Naive B cell (primary cell): ENCODE data around the gene MCUB. TPM values are rescaled to one million over a fixed set of nuclear protein-coding genes. Genes with fewer than 3 reads are reported as not detected.
A peak's percentile ranks its signal among the peaks of the same experiment; 100 is the strongest.

Experiments used
- ATAC-seq, 2 donors: fragments of 150-1000 bp; cut with Tn5 transposase; 2 replicates each; pipeline ENCODE4 v1.10.0; 2021; ENCODE audit warnings: low read depth in 2 of 2, mild to moderate bottlenecking in 2 of 2, moderate library complexity in 2 of 2
- DNase-seq: peaks from one replicate; pipeline ENCODE4 v3.0.0; 2022
- H3K27ac Mint-ChIP-seq, 6 donors: one replicate each; pipeline ENCODE4 v1.8.0; 2020 to 2022; ENCODE audit warnings: mild to moderate bottlenecking in 6 of 6, mixed read lengths in 6 of 6, moderate library complexity in 5 of 6, inconsistent platforms in 2 of 6
- H3K27me3 Mint-ChIP-seq, 3 donors: one replicate each; pipeline ENCODE4 v1.8.0; 2021 to 2022; ENCODE audit warnings: mixed read lengths in 3 of 3, mild to moderate bottlenecking in 1 of 3
- H3K36me3 Mint-ChIP-seq, 2 donors: one replicate each; pipeline ENCODE4 v1.8.0; 2020 to 2022; ENCODE audit warnings: mixed read lengths in 2 of 2, inconsistent platforms in 1 of 2, mild to moderate bottlenecking in 1 of 2
- H3K4me1 Mint-ChIP-seq, 3 donors: one replicate each; pipeline ENCODE4 v1.8.0; 2020 to 2022; ENCODE audit warnings: mixed read lengths in 3 of 3, inconsistent platforms in 1 of 3, mild to moderate bottlenecking in 1 of 3, moderate library complexity in 1 of 3
- H3K4me3 Mint-ChIP-seq, 8 donors: one replicate each; pipeline ENCODE4 v1.8.0; 2020 to 2022; ENCODE audit warnings: mild to moderate bottlenecking in 8 of 8, mixed read lengths in 8 of 8, moderate library complexity in 8 of 8, inconsistent platforms in 2 of 8
- H3K9me3 Mint-ChIP-seq, 7 donors: one replicate each; pipeline ENCODE4 v1.8.0; 2020 to 2022; ENCODE audit warnings: mixed read lengths in 7 of 7, mild to moderate bottlenecking in 5 of 7, inconsistent platforms in 2 of 7, moderate library complexity in 1 of 7
- polyA plus RNA-seq, 6 donors: library from polyadenylated mRNA; unstranded; fragments of 300-500 nt; fragmentation: Illumina TruSeq; gene quantifications; one replicate each; pipeline ENCODE4 v1.2.3, GENCODE V29; 2021; ENCODE audit warnings: low read depth in 6 of 6

Gene MCUB
- polyA plus RNA-seq, 6 donors from 2014 or later = 118 to 213 (median 145) TPM

DNA sequence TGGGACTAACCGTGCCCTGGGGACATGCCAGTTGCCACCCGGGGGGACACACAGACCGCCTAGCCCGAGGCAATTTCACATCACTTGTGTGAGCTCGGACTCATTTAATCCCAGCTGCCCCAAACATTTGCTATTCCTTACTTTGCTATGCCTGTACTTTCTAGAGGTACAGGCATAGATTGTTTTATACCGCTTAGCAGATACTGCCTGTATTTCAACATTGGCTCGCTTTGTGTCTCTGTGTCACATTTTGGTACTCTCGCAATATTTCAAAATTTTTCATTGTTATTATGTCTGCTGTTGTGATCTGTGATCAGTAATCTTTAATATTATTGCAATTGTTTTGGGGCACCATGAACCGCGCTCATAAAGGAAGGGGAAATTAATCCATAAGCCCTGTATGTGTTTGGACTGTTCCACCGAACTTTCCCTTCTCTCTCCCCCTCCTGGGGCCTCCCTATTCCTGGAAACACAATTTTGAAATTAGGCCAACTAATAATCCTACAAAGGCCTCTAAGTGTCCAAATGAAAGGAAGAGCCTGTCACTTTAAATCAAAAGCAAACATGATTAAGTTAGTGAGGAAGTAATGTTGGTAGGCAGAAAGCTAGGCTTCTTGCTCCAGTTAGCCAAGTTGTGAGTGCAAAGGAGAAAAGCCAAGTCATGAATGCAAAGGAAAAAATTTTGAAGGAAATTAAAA, 143.8 kb downstream of the MCUB start:
- ATAC-seq = no peak
- peak overlapping the region; percentile 93 to 96 (median 95) for H3K4me3 Mint-ChIP-seq
- peak overlapping the region; percentile 63 to 88 (median 78) for H3K27ac Mint-ChIP-seq
- H3K27me3 Mint-ChIP-seq = no peaks in the 10 kb centered on the region
- H3K9me3 Mint-ChIP-seq = no peaks in the 10 kb centered on the region
- no peaks in the 10 kb centered on the region for H3K36me3 Mint-ChIP-seq
- no peak for DNase-seq
- H3K4me1 Mint-ChIP-seq = peaks cover 22 to 28% (median 23%) of the 10 kb centered on the region in 3 donors

DNA sequence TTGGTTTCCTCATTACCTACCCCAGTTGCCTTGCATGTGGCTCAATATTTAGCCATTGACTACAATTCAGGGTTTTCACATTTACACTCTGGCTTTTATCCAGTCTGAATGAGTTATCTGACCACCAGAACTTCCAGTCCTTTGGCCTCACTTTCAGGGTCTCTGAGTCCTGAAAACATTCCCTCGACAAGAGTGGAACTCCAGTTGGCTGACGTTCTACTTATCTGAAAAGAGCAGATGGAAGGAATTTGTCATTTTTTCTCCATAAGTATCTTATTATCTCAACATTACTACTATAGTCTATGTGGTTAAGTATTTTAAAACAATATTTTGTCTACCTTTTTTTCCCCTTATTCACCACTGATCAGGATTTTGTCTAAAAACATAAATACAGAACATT, 148.4 kb downstream of the MCUB start:
- no peaks in the 10 kb centered on the region for H3K27me3 Mint-ChIP-seq
- H3K4me3 Mint-ChIP-seq = peak overlapping the region in 1 of 8 donors; percentile 1
- DNase-seq = no peak
- no peaks in the 10 kb centered on the region for H3K36me3 Mint-ChIP-seq
- H3K9me3 Mint-ChIP-seq = no peaks in the 10 kb centered on the region
- no peak overlapping the region for H3K27ac Mint-ChIP-seq
- ATAC-seq = no peak
- peaks cover 8% of the 10 kb centered on the region in 3 donors for H3K4me1 Mint-ChIP-seq

DNA sequence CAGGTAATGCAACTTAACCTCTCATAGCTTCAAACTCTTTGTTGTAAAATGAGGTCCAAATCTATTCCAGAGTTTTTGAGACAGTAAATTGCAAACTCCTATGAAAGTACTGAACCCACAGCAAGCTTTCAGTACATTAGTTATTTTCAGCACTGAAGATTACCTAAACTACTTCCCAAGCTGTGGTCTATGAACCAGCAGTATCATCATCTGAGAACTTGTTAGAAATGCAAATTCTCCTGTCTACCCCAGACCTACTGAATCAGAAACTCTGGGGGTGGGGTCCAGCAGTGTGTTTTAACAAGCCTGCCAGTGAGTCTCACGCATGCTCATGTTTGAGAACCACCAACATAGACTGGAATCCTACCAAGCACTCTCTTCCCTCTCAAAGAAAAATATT, 148.9 kb downstream of the MCUB start:
- no peaks in the 10 kb centered on the region for H3K9me3 Mint-ChIP-seq
- H3K4me3 Mint-ChIP-seq = peak overlapping the region in 1 of 8 donors; percentile 1
- peaks cover 2 to 3% (median 2%) of the 10 kb centered on the region in 3 donors for H3K4me1 Mint-ChIP-seq
- H3K36me3 Mint-ChIP-seq = no peaks in the 10 kb centered on the region
- ATAC-seq (no peak), DNase-seq (no peak)
- no peak overlapping the region for H3K27ac Mint-ChIP-seq
- no peaks in the 10 kb centered on the region for H3K27me3 Mint-ChIP-seq

DNA sequence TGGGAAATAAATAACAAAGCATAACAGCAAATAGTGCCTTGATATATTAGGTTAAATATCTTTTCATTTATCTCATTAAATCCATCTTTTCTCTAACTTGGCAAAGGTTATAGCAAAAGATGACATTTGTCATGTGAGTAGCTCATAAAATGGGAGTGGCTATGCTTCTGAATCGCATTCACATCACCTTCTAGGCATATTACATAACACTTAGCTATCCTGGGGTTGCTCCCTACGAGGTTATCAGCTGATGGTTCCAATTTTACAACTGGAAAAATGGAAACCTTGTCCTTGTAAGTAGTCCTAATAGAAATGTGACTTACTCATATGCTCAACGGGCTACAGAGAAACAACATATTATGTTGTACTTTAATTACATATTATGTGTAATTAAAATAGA, 153.5 kb downstream of the MCUB start:
- no peaks in the 10 kb centered on the region for H3K27me3 Mint-ChIP-seq
- no peaks in the 10 kb centered on the region for H3K9me3 Mint-ChIP-seq
- no peak for DNase-seq
- no peak for ATAC-seq
- H3K4me1 Mint-ChIP-seq = no peaks in the 10 kb centered on the region
- H3K27ac Mint-ChIP-seq = no peak overlapping the region
- H3K36me3 Mint-ChIP-seq = peaks cover 0 to 16% of the 10 kb centered on the region in 2 donors
- no peak overlapping the region for H3K4me3 Mint-ChIP-seq

DNA sequence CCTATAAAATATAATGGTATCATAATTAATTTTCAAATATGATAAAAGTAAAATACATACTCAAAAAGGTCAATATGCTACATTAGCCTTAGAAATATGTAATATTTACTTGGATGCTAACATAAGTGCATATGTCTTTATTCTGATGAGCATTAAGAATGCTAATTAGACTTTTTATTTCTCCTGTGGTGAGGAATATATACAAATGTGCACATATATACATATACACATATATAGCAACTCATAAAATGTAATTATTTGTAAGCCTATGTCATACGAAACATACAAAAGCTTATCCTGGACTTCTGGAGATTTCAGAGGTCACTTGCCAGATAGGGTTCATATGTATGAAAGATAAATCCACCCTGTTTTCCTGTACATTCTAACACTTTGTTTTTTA, 158.7 kb downstream of the MCUB start:
- Mint-ChIP-seq H3K9me3 (no peaks in the 10 kb centered on the region), H3K36me3 (peaks cover 0 to 16% of the 10 kb centered on the region in 2 donors), H3K27me3 (no peaks in the 10 kb centered on the region), H3K4me1 (peaks cover 0 to 18% (median 16%) of the 10 kb centered on the region in 3 donors), H3K4me3 (no peak overlapping the region), H3K27ac (no peak overlapping the region)
- no peak for ATAC-seq
- DNase-seq = no peak

DNA sequence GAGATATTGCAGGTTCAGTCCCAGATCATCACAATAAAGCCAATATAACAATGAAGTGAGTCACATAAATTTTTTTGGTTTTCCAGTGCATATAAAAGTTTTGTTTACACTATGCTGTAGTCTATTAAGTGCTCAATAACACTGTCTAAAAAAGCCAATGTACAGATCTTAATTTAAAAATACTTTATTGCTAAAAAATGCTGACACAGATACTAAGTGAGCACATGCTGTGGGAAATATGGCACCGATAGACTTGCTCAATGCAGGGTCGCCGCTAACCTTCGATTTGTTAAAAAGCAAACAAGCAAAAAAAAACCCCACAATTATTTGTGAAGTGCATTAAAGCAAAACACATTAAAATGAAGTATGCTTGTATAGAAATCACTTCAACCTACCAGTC, 159.6 kb downstream of the MCUB start:
- H3K9me3 Mint-ChIP-seq = no peaks in the 10 kb centered on the region
- H3K4me1 Mint-ChIP-seq = peaks cover 3 to 20% (median 16%) of the 10 kb centered on the region in 3 donors
- H3K4me3 Mint-ChIP-seq = no peak overlapping the region
- no peak overlapping the region for H3K27ac Mint-ChIP-seq
- peaks cover 0 to 16% of the 10 kb centered on the region in 2 donors for H3K36me3 Mint-ChIP-seq
- no peaks in the 10 kb centered on the region for H3K27me3 Mint-ChIP-seq
- ATAC-seq (no peak), DNase-seq (no peak)

DNA sequence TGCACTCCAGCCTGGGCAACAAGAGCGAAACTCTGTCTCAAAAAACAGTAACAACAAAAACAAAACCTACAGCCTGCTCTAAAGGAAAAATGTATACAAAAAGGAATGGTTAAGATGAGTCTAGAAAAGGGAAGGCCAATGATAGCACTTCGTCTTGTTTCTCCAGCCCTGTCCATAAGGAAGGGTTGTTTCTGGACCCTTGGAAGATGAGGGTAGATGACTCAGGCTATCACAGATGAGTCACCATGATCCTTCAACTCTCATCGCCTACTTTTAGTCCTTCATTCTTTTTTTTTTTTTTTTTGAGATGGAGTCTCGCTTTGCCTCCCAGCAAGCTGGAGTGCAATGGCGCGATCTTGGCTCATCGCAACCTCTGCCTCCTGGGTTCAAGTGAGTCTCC, 161.0 kb downstream of the MCUB start:
- Mint-ChIP-seq H3K4me3 (no peak overlapping the region), H3K36me3 (peaks cover 0 to 14% of the 10 kb centered on the region in 2 donors), H3K27me3 (no peaks in the 10 kb centered on the region), H3K27ac (no peak overlapping the region), H3K9me3 (no peaks in the 10 kb centered on the region), H3K4me1 (peaks cover 3 to 20% (median 16%) of the 10 kb centered on the region in 3 donors)
- DNase-seq (no peak), ATAC-seq (no peak)

DNA sequence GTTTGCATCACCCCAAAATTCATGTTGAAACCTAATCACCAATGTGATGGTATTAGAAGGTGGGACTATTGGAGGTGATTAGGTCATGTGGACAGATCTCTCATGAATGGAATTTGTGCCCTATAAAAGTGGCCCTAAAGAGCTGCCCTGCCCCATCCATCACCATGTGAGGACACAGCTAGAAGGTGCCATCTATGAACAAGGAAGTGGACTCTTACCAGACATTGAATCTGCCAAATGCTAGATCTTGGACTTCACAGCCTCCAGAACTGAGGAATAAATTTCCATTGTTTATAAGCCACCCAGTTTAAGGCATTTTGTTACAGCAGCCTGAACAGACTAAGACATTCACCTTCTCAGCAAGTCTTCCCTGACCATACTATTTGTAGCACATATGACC, 162.3 kb downstream of the MCUB start:
- ATAC-seq (no peak), DNase-seq (no peak)
- Mint-ChIP-seq H3K27ac (peak overlapping the region in 2 of 6 donors; percentile 75 to 76), H3K9me3 (no peaks in the 10 kb centered on the region), H3K36me3 (peaks cover 0 to 1% of the 10 kb centered on the region in 2 donors), H3K4me3 (no peak overlapping the region), H3K4me1 (peaks cover 3 to 20% (median 16%) of the 10 kb centered on the region in 3 donors), H3K27me3 (no peaks in the 10 kb centered on the region)

DNA sequence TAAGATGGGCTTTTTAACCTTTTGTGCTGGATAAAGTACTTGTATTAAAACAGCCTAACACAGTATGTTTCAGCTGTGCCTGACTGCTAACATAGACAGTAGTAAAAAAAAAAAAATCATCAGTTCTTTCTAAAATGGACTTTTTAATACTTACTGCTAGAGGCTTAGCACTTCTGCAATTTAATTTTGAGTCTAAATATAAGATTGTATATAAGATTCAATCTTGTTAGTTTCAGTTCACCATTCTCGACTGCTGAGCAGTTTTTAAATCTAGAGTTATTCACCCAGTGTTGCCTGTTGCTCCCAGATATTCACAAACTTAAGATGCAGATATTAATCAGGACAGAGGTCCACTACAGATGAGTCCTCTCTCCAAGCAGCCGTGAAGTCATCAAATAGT, 163.1 kb downstream of the MCUB start:
- DNase-seq (no peak), ATAC-seq (peak; percentile 77 to 87)
- peaks cover 7 to 20% (median 16%) of the 10 kb centered on the region in 3 donors for H3K4me1 Mint-ChIP-seq
- peak overlapping the region in 3 of 6 donors; percentile 5 to 76 (median 61) for H3K27ac Mint-ChIP-seq
- no peaks in the 10 kb centered on the region for H3K9me3 Mint-ChIP-seq
- no peaks in the 10 kb centered on the region for H3K27me3 Mint-ChIP-seq
- H3K4me3 Mint-ChIP-seq = peak overlapping the region in 2 of 8 donors; percentile 0 to 21
- H3K36me3 Mint-ChIP-seq = no peaks in the 10 kb centered on the region

DNA sequence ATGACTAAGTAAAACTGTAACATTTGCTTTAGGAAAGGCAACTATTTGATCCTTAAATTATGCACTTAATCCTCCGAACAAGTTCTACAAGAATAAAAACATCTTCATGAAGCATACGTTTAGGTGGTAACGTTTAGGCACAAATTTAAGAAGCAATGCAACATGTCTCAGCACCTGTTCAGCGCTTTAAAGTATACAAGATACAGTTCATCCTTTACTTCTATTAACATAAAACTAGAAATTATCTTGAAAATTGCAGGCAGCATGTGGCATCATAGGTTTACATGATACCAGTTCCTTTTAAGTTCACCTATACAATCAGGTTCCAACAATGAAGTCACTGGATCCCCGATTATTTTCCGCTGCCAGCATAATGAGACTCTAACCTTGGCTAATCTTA, 168.3 kb downstream of the MCUB start:
- Mint-ChIP-seq H3K4me3 (peak overlapping the region in 3 of 8 donors; percentile 84 to 93 (median 88)), H3K36me3 (no peaks in the 10 kb centered on the region), H3K4me1 (peaks cover 7 to 25% (median 11%) of the 10 kb centered on the region in 3 donors), H3K27ac (peak overlapping the region in 1 of 6 donors; percentile 56), H3K27me3 (peaks cover 0 to 1% (median 0%) of the 10 kb centered on the region in 3 donors), H3K9me3 (no peaks in the 10 kb centered on the region)
- DNase-seq (no peak), ATAC-seq (no peak)

DNA sequence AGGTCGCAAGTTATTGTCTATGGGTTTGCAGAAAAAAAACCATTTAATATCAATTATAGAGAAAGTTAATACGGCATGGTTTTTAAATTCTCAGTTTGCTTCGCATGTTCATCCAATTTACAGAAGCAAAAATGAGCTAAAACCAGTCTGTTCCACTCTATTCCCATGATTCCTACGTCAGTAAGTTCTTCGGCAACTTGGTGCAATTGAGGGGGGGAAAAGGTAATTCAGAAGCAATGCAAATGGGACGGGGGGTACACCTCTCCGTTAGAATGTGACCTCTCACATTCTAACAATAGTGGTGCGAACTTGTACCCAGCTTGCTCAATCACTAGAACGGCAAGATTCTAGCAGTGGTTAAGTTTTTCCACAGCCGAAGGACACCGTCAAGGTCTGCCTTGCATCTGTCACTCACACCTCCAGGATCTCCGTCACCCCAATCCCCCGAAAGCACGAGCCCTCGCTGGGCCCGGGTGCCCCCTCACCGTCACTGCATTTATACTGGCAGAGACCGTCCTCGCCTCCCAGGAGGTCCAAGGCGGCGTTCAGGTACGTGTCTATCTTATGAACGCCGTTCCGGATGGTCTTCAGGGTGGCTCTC, 169.2 kb downstream of the MCUB start:
- ATAC-seq (no peak), DNase-seq (no peak)
- no peaks in the 10 kb centered on the region for H3K9me3 Mint-ChIP-seq
- peaks cover 5 to 19% (median 11%) of the 10 kb centered on the region in 3 donors for H3K4me1 Mint-ChIP-seq
- H3K27ac Mint-ChIP-seq = peak overlapping the region; percentile 49 to 96 (median 86)
- no peaks in the 10 kb centered on the region for H3K36me3 Mint-ChIP-seq
- peaks cover 0 to 3% (median 0%) of the 10 kb centered on the region in 3 donors for H3K27me3 Mint-ChIP-seq
- H3K4me3 Mint-ChIP-seq = peak overlapping the region; percentile 84 to 97 (median 93)

DNA sequence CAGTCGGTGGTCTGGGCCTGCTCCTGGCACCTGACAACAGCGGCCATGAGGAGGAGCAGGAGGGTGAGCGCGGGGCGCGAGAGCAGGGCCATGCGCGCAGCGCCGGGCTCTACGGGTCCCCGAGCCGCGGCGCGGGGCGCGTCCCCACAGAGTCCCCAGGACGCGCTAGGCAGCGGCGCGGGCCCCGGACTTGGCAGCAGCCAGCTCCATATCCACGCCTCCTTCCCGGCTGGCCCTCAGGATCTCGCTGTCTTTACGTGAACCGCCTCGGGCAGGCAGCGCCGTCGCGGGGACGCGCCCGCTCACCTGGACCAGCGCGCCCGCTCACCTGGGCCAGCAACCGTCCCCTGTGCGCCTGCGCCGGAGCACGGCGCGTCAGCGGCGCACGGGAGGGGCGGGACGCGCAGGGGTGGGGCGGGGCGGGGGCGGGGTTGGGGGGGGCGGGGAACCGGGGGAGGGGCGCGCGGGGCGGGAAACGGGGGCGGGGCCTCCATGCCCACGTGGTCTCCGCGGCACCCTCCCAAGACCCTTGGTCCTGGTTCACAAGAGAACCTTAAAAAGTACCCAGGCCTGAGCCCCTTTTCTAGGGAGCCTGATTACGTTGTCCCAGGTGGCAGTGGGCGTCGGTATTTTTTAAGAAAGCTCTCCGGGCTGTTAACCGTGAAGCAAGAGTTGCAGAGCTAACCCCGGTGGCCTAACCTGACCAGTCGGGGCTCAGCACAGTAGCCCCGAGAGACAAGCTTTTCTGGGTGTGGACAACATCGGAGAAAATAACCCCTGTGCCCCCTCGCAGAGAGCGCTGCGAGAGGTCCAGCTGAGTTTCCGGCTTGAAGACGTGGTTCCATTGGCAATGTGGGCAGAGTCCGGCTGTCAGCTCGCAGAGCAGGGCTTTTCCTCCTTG, 169.9 kb downstream of the MCUB start, which contains the start of gene PLA2G12A:
TSS of gene PLA2G12A (minus strand) at position 353 of the 901 bp plus-strand sequence. CDS start at position 92, 261 bp downstream.
- ATAC-seq = peak; percentile 85 to 88
- DNase-seq = peak; percentile 82
- H3K36me3 Mint-ChIP-seq = no peaks in the 10 kb centered on the region
- peaks cover 0 to 3% (median 0%) of the 10 kb centered on the region in 3 donors for H3K27me3 Mint-ChIP-seq
- H3K4me3 Mint-ChIP-seq = peak within 1 kb of the TSS; percentile 84 to 97 (median 94)
- peaks cover 5 to 19% (median 9%) of the 10 kb centered on the region in 3 donors for H3K4me1 Mint-ChIP-seq
- no peaks in the 10 kb centered on the region for H3K9me3 Mint-ChIP-seq
- peak within 1 kb of the TSS; percentile 84 to 96 (median 90) for H3K27ac Mint-ChIP-seq
